Mesenchymal stem cell (in vitro differentiated cells and primary cell): ENCODE results near the gene NSDHL.

Source experiments
- DNase-seq: peaks from one replicate; pipeline ENCODE4 v3.0.0-alpha.2; 2013
- H2AFZ ChIP-seq: one replicate; pipeline ENCODE4 v1.6.1; 2013; ENCODE audit warnings: low read depth, mild to moderate bottlenecking, control low read depth, inconsistent platforms, low read length, moderate library complexity
- H2AK5ac ChIP-seq: 2 replicates; pipeline ENCODE4 v1.6.1; 2013; ENCODE audit warnings: low read length, moderate library complexity, mild to moderate bottlenecking, inconsistent platforms; ENCODE audit not compliant: severe bottlenecking
- H2BK120ac ChIP-seq: one replicate; pipeline ENCODE4 v1.6.1; 2013; ENCODE audit warnings: low read depth, mild to moderate bottlenecking, inconsistent platforms, low read length, moderate library complexity
- H2BK12ac ChIP-seq, 2 experiments: one replicate each; pipeline ENCODE4 v1.6.1; 2013; ENCODE audit warnings: inconsistent platforms in 2 of 2, low read length in 2 of 2, mild to moderate bottlenecking in 2 of 2, moderate library complexity in 2 of 2, control low read depth in 1 of 2
- H2BK15ac ChIP-seq: one replicate; pipeline ENCODE4 v1.6.1; 2013; ENCODE audit warnings: mild to moderate bottlenecking, low read depth, inconsistent platforms; ENCODE audit not compliant: poor library complexity, severe bottlenecking
- H2BK5ac ChIP-seq: 2 replicates; pipeline ENCODE4 v1.6.1; 2013; ENCODE audit warnings: low read depth, mild to moderate bottlenecking, low read length, control low read depth, inconsistent platforms; ENCODE audit not compliant: poor library complexity, severe bottlenecking
- H3K14ac ChIP-seq, 2 experiments: one replicate each; pipeline ENCODE4 v1.6.1; 2013; ENCODE audit warnings: inconsistent platforms in 2 of 2, low read length in 2 of 2, control low read depth in 1 of 2, mild to moderate bottlenecking in 1 of 2, moderate library complexity in 1 of 2
- H3K18ac ChIP-seq, 2 experiments: one replicate each; pipeline ENCODE4 v1.6.1; 2013; ENCODE audit warnings: inconsistent platforms in 2 of 2, low read length in 2 of 2, control low read depth in 1 of 2, low read depth in 1 of 2, mild to moderate bottlenecking in 1 of 2
- H3K23ac ChIP-seq, 2 experiments: one replicate each; pipeline ENCODE4 v1.6.1; 2013; ENCODE audit warnings: inconsistent platforms in 2 of 2, low read length in 2 of 2, mild to moderate bottlenecking in 2 of 2, moderate library complexity in 2 of 2, control low read depth in 1 of 2
- H3K27ac ChIP-seq: 2 replicates; pipeline ENCODE4 v1.5.1; 2013; ENCODE audit warnings: mild to moderate bottlenecking, moderate library complexity, low read length, control low read depth, inconsistent platforms; ENCODE audit not compliant: poor library complexity, severe bottlenecking
- H3K27me3 ChIP-seq, 2 experiments: 2 replicates each; pipeline versions ENCODE4 v1.6.1 to v1.7.0; 2013; ENCODE audit warnings: low read length in 2 of 2, mild to moderate bottlenecking in 2 of 2, moderate library complexity in 2 of 2, control low read depth in 1 of 2, inconsistent platforms in 1 of 2; ENCODE audit not compliant: control insufficient read depth in 1 of 2, insufficient read depth in 1 of 2
- H3K36me3 ChIP-seq, 2 experiments: 2 replicates each; pipeline versions ENCODE4 v1.6.1 to v1.7.0; 2013; ENCODE audit warnings: low read length in 2 of 2, control low read depth in 1 of 2, inconsistent platforms in 1 of 2, low read depth in 1 of 2, mild to moderate bottlenecking in 1 of 2; ENCODE audit not compliant: insufficient read depth in 2 of 2, control insufficient read depth in 1 of 2
- H3K4ac ChIP-seq, 2 experiments: one replicate each; pipeline ENCODE4 v1.6.1; 2013; ENCODE audit warnings: inconsistent platforms in 2 of 2, low read length in 2 of 2, mild to moderate bottlenecking in 2 of 2, moderate library complexity in 2 of 2, control low read depth in 1 of 2, low read depth in 1 of 2
- H3K4me1 ChIP-seq: 2 replicates; pipeline ENCODE4 v1.6.1; 2013; ENCODE audit warnings: low read depth, low read length, control low read depth; ENCODE audit not compliant: control insufficient read depth, insufficient read depth
- H3K4me2 ChIP-seq: 2 replicates; pipeline ENCODE4 v1.6.1; 2013; ENCODE audit warnings: low read length, mild to moderate bottlenecking, inconsistent platforms; ENCODE audit not compliant: poor library complexity, severe bottlenecking
- H3K4me3 ChIP-seq, 2 experiments: 2 replicates each; pipeline versions ENCODE4 v1.5.1 to v1.7.0; 2013; ENCODE audit warnings: low read length in 2 of 2, mild to moderate bottlenecking in 2 of 2, control low read depth in 1 of 2, low read depth in 1 of 2; ENCODE audit not compliant: insufficient read depth in 1 of 2
- H3K79me1 ChIP-seq: replicated peaks from 2 replicates; pipeline ENCODE4 v1.6.1; 2013; ENCODE audit warnings: mild to moderate bottlenecking, control low read depth, low read length, inconsistent platforms; ENCODE audit not compliant: poor library complexity, severe bottlenecking
- H3K9ac ChIP-seq: 2 replicates; pipeline ENCODE4 v1.7.0; 2013; ENCODE audit warnings: mild to moderate bottlenecking, low read length, moderate library complexity
- H3K9me3 ChIP-seq: 2 replicates; pipeline ENCODE4 v1.7.0; 2013; ENCODE audit warnings: mild to moderate bottlenecking, low read length; ENCODE audit not compliant: control insufficient read depth
- H4K8ac ChIP-seq: one replicate; pipeline ENCODE4 v1.6.1; 2013; ENCODE audit warnings: inconsistent platforms, mild to moderate bottlenecking, low read length, moderate library complexity
- H4K91ac ChIP-seq: one replicate; pipeline ENCODE4 v1.6.1; 2013; ENCODE audit warnings: mild to moderate bottlenecking, low read length, inconsistent platforms
- WGBS: methylation state at CpG from one replicate; pipeline ENCODE4 v1.1.7; 2013; ENCODE audit warnings: mixed read lengths; 5-methylcytosine and 5-hydroxymethylcytosine counted together

The NSDHL gene

GRCh38 chrX:152896450-152896849, 65.6 kb downstream of the NSDHL start:
- H3K9me3 ChIP-seq = no peaks in the 10 kb centered on the region
- H2BK120ac ChIP-seq = no peak overlapping the region
- H3K4me2 ChIP-seq = no peak overlapping the region
- no peak overlapping the region for H4K8ac ChIP-seq
- H2BK15ac ChIP-seq = no peak overlapping the region
- H3K79me1 ChIP-seq = peaks cover 3% of the 10 kb centered on the region
- H2BK5ac ChIP-seq = no peak overlapping the region
- WGBS = 49% methylated on average over 8 of the region's 8 CpGs
- H2BK12ac ChIP-seq = no peak overlapping the region
- no peak overlapping the region for H3K4me3 ChIP-seq
- no peak for DNase-seq
- H3K14ac ChIP-seq = no peak overlapping the region
- no peak overlapping the region for H3K9ac ChIP-seq
- H4K91ac ChIP-seq = no peak overlapping the region
- H3K27ac ChIP-seq = no peak overlapping the region
- peaks cover 0 to 4% of the 10 kb centered on the region in 2 experiments for H3K36me3 ChIP-seq
- H3K4ac ChIP-seq = no peak overlapping the region
- H3K23ac ChIP-seq = no peak overlapping the region
- no peak overlapping the region for H2AK5ac ChIP-seq
- peaks cover 24% of the 10 kb centered on the region for H3K4me1 ChIP-seq
- no peak overlapping the region for H3K18ac ChIP-seq
- peaks cover 3 to 78% of the 10 kb centered on the region in 2 experiments for H3K27me3 ChIP-seq
- H2AFZ ChIP-seq = no peak overlapping the region

- Histone ChIP-seq H3K36me3 (peaks cover 0 to 4% of the 10 kb centered on the region in 2 experiments), H2AFZ (no peak within 1 kb of the TSS), H3K27ac (peak within 1 kb of the TSS; percentile 45), H3K23ac (no peak within 1 kb of the TSS), H2AK5ac (peak within 1 kb of the TSS; percentile 87), H3K27me3 (peaks cover 0 to 72% of the 10 kb centered on the region in 2 experiments), H4K91ac (no peak within 1 kb of the TSS), H2BK12ac (no peak within 1 kb of the TSS), H3K4me3 (peak within 1 kb of the TSS in 1 of 2 experiments; percentile 63), H3K9ac (no peak within 1 kb of the TSS), H3K4me2 (peak within 1 kb of the TSS; percentile 82), H3K4ac (no peak within 1 kb of the TSS), H3K79me1 (peaks cover 3% of the 10 kb centered on the region), H4K8ac (peak within 1 kb of the TSS; percentile 15), H2BK120ac (peak within 1 kb of the TSS; percentile 19), H2BK5ac (no peak within 1 kb of the TSS), H3K4me1 (peaks cover 29% of the 10 kb centered on the region), H2BK15ac (no peak within 1 kb of the TSS), H3K14ac (no peak within 1 kb of the TSS), H3K18ac (peak within 1 kb of the TSS; percentile 21 to 43), H3K9me3 (no peaks in the 10 kb centered on the region)
- WGBS = 27% methylated on average over 25 of the region's 64 CpGs
- DNase-seq = no peak
Measured at GRCh38 chrX:152897222-152898131, 66.6 kb downstream of the NSDHL start, which contains the start of gene ZNF185. TSS of gene ZNF185 (plus strand) at chrX:152898067. CDS start at chrX:152914490, 16,423 bp downstream.

GRCh38 chrX:152898442-152898841, 67.6 kb downstream of the NSDHL start:
- Histone ChIP-seq H3K9me3 (no peaks in the 10 kb centered on the region), H3K27me3 (peaks cover 0 to 68% of the 10 kb centered on the region in 2 experiments), H2BK120ac (peak overlapping the region; percentile 19), H3K4me1 (peaks cover 30% of the 10 kb centered on the region), H2AK5ac (no peak overlapping the region), H2BK12ac (no peak overlapping the region), H3K18ac (no peak overlapping the region), H4K8ac (no peak overlapping the region), H3K36me3 (peaks cover 0 to 4% of the 10 kb centered on the region in 2 experiments), H2BK15ac (no peak overlapping the region), H3K27ac (no peak overlapping the region), H3K4ac (no peak overlapping the region), H3K4me3 (no peak overlapping the region), H3K23ac (no peak overlapping the region), H4K91ac (no peak overlapping the region), H3K14ac (no peak overlapping the region), H3K9ac (no peak overlapping the region), H3K79me1 (peaks cover 5% of the 10 kb centered on the region), H2AFZ (no peak overlapping the region), H3K4me2 (peak overlapping the region; percentile 82), H2BK5ac (no peak overlapping the region)
- DNase-seq = no peak
- WGBS = 89% methylated on average over 5 of the region's 10 CpGs

- WGBS = 90% methylated on average over 12 of the region's 16 CpGs
- Histone ChIP-seq H2BK15ac (no peak overlapping the region), H3K27me3 (peaks cover 0 to 65% of the 10 kb centered on the region in 2 experiments), H3K27ac (no peak overlapping the region), H2BK120ac (no peak overlapping the region), H3K14ac (no peak overlapping the region), H3K79me1 (peaks cover 5% of the 10 kb centered on the region), H3K23ac (no peak overlapping the region), H2BK12ac (no peak overlapping the region), H3K9me3 (no peaks in the 10 kb centered on the region), H3K4ac (no peak overlapping the region), H2BK5ac (no peak overlapping the region), H3K36me3 (peaks cover 0 to 4% of the 10 kb centered on the region in 2 experiments), H3K4me3 (no peak overlapping the region), H4K91ac (no peak overlapping the region), H3K18ac (no peak overlapping the region), H3K4me2 (peak overlapping the region; percentile 16), H2AK5ac (no peak overlapping the region), H2AFZ (no peak overlapping the region), H4K8ac (no peak overlapping the region), H3K4me1 (peaks cover 37% of the 10 kb centered on the region), H3K9ac (no peak overlapping the region)
- DNase-seq = no peak
Measured at GRCh38 chrX:152899111-152899873, 68.4 kb downstream of the NSDHL start.
